OCI-LY1 (cell line): ENCODE measurements around the gene METTL22.

ENCODE experiments used
- CTCF ChIP-seq: fragments of 200-600 bp; sonication (generic), shearing (Covaris generic); IDR thresholded peaks from 2 replicates; pipeline ENCODE4 v1.5.1; 2017; ENCODE audit warnings: mild to moderate bottlenecking, antibody characterized with exemption, low read length, moderate library complexity, mixed read lengths
- EZH2 ChIP-seq: fragments of 200-600 bp; sonication (generic), shearing (Covaris generic); IDR thresholded peaks from 2 replicates; pipeline ENCODE4 v1.8.0; 2017; ENCODE audit warnings: borderline replicate concordance, mixed run types, mild to moderate bottlenecking, antibody characterized with exemption, low read length, moderate library complexity, mixed read lengths

- TF ChIP-seq CTCF, result no peak
- TF ChIP-seq EZH2, result no peak
Observed at GRCh38 chr16:8674413-8675022, 53.0 kb downstream of the METTL22 start, which contains the start of gene ABAT.
